Mammary epithelial cell (primary cell): ENCODE measurements around the gene MSI2.

ENCODE experiments used
- EZH2 ChIP-seq: IDR thresholded peaks from 2 replicates; pipeline ENCODE4 v1.6.1; 2012; ENCODE audit warnings: low read length, inconsistent platforms, borderline replicate concordance
- TF ChIP-seq, protein P1 (sequence below), 2 donors: IDR thresholded peaks in 1 of 2; conservative IDR thresholded peaks in 1 of 2; 2 replicates each; pipeline ENCODE4 v1.5.1; 2011 to 2012; ENCODE audit warnings: inconsistent platforms in 2 of 2, low read length in 2 of 2, mild to moderate bottlenecking in 2 of 2, control low read depth in 1 of 2, low read depth in 1 of 2; ENCODE audit not compliant: insufficient read depth in 1 of 2; ENCODE audit errors: extremely low read depth in 1 of 2

DNA sequence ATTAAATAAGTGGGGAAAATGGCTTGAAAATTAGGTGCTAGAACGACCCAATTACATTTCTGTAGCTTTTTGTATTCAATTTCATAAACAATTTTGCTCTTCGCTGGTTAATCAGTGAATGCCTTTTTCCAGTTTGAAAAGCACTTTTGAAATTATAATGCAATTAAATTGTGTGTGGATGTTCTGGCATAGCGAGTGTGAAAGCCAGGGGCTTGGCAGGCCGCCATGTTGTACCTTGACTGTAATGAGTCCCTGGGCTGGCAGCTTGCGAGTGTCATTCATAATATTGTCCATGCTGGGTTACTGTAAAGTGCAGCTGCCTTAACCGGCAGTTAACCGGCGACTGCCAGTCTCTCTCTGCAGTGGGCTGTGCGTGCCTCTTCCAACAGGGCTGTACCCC lies 310.9 kb downstream of the MSI2 start:
- TF ChIP-seq, protein P1, sequence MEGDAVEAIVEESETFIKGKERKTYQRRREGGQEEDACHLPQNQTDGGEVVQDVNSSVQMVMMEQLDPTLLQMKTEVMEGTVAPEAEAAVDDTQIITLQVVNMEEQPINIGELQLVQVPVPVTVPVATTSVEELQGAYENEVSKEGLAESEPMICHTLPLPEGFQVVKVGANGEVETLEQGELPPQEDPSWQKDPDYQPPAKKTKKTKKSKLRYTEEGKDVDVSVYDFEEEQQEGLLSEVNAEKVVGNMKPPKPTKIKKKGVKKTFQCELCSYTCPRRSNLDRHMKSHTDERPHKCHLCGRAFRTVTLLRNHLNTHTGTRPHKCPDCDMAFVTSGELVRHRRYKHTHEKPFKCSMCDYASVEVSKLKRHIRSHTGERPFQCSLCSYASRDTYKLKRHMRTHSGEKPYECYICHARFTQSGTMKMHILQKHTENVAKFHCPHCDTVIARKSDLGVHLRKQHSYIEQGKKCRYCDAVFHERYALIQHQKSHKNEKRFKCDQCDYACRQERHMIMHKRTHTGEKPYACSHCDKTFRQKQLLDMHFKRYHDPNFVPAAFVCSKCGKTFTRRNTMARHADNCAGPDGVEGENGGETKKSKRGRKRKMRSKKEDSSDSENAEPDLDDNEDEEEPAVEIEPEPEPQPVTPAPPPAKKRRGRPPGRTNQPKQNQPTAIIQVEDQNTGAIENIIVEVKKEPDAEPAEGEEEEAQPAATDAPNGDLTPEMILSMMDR (conservative IDR thresholded peaks at IDR 0.05 in 1 of 2, IDR thresholded peaks at IDR 0.05 in 1 of 2; ENCODE audit: extremely low read depth in 1 of 2, insufficient read depth in 1 of 2, low read depth in 1 of 2, low read length in 2 of 2) = no peak
- no peak for TF ChIP-seq EZH2
